ENCODE results near the gene PHLPP2.
A peak's percentile ranks its signal among the peaks of the same experiment; 100 is the strongest.
"Not testable (repeated sequence)": the region's sequence is repeated elsewhere in the genome, so short reads cannot be mapped to it uniquely, and the experiment has no call there.

The PHLPP2 gene

DNA sequence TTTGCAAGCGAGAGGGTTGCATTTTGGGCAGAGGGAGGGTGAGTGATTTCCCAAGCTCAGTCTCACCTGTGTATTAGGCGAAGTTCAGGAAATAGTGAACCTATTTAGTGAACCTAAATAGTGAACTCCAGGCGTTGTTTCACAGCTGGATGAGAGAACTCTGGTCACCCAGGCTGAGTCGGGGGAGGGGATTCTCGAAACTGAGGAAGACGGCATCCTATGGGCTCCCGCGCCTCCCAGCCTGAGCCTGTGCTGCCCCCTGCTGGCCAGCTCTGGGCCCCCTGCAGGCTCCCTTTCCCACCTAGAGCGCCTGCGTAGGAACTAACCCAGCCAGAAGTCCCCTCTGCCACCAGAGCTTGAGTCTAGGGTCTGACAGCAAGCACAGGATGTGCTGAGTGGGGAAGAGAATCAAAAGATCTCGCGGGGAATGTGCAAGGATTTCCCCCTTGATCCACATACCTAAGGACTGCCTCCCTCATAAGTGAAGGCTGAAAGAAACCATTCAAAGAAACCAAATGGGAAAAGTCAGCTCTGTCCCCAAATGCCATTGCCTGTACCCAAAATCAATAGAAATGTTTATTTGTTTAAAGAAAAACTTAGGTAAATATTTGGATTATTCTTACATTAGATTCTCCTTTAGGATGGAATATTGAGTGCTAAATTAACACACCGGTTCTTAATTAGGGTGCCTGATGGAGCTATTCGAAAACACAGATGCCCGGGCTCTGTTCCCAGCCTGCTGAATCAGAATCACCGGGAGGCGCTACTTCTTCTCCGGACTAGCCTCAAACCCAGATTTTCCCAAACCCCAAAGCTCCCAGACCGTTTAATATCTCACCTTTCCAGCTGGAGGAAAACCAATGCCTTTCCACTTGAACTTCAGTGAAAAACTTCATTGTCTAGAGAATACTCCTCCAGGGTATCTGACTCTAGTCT is 113.3 kb downstream of the PHLPP2 start:
- peak; percentile 81 for DNase-seq

DNA sequence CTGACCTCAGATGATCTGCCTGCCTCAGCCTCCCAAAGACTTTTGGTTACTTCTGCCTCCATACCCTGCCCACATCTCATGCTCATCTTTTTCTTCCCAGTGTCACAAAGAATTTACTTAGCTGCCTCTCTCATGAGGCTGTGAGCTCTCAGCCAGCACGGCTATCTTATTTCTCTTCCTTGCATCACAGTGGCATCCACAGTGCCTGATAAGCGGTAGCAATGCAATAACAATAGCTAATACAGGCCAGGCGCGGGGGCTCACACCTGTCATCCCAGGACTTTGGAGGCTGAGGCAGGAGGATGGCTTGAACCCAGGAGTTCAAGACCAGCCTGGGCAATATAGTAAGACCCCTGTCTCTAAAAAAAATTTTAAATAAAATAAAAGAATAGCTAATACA is 114.1 kb downstream of the PHLPP2 start:
- DNase-seq = no peak

DNA sequence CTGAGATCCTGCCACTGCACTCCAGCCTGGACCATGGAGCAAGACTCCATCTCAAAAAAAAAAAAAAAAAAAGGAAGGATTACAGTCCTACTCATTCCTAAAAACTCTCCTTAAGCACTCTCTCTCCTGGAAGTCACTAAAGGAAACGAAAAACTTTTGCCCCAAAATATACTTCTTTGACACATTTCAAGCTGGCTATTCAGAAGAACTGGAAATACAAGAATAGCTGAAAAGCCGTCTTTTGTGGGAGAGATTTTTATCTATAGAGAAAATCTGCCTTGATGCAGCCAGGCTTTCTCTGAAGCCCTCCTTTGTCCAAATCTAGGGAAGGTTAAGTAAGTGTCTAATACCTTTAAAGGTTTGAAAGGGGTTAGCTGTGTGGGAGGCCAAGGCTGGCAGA is 115.4 kb downstream of the PHLPP2 start:
- DNase-seq = no peak

DNA sequence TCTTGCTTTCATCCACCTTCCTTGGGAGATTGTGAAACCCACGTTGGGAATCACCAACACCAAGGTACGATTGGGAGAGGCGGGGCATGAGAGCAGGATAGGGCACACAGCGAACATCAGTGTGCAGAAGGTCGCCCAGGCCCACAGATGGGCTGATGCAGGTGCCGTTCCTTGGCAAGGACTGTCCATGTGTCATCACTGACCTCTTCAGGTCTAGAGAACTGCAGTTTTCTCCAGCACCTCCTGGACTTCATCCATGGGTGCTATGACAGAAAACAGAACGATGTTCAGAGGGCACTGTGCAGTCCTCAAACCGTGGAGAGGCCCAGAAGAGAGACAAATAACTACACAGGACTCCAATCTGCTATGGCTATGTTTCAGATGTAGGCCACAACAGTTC is 123.7 kb downstream of the PHLPP2 start:
- DNase-seq = no peak

DNA sequence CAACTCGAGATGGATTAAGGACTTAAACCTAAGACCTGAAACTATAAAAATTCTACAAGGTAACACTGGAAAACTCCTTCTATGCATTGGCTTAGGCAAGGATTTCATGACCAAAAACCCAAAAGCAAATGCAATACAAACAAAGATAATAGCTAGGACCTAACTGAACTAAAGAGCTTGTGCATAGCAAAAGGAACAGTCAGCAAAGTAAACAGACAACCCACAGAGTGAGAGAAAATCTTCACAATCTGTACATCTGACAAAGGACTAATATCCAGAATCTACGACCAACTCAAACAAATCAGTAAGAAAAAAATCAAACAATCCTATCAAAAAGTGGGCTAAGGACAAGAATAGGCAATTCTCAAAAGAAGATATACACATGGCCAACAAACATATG is 126.1 kb downstream of the PHLPP2 start:
- DNase-seq = not testable (repeated sequence)

DNA sequence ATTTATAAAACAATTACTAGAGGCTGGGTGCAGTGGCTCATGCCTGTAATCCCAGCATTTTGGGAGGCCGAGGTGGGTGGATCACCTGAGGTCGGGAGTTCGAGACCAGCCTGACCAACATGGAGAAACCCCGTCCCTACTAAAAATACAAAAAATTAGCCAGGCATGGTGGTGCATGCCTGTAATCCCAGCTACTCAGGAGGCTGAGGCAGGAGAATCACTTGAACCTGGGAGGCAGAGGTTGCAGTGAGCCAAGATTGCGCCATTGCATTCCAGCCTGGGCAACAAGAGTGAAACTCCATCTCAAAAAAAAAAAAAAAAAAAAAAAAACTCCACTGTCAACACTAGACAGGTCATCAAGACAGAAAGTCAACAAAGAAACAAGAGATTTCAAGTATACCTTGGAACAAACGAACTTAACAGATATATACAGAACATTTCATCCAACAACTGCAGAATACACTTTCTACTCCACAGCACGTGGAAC is 129.1 kb downstream of the PHLPP2 start:
- not testable (repeated sequence) for DNase-seq

Measured in stimulated activated CD4-positive, alpha-beta T cell treated with anti-CD3 and anti-CD28 coated beads, Interleukin-4, amount 100 ng/mL, for 1 hour (primary cell).